ENCODE data around the gene RPS6KA6. TPM values are rescaled to one million over a fixed set of nuclear protein-coding genes. Genes with fewer than 3 reads are reported as not detected.

The RPS6KA6 gene
- total and polyA plus RNA-seq, 2 experiments from 2014 or later: 3.6 to 14.0 TPM

- H3K4me2 ChIP-seq: peak overlapping the region; percentile 81
- Mint-ChIP-seq H3K27me3 (ENCODE audit: insufficient read depth, low read depth, poor library complexity) (peaks cover 3% of the 10 kb centered on the region), H3K9me3 (no peaks in the 10 kb centered on the region), H3K27ac (peak overlapping the region; percentile 50; the same call in 1 of the 2 replicates), H3K4me3 (peak overlapping the region; percentile 93), H3K36me3 (ENCODE audit: low read depth) (no peaks in the 10 kb centered on the region), H3K4me1 (peaks cover 33% of the 10 kb centered on the region)
- H3K4me3 ChIP-seq: peak overlapping the region; percentile 65
- DNase-seq (ENCODE audit: low spot score) (peak; percentile 44), ATAC-seq (peak; percentile 35)
- peaks cover 9% of the 10 kb centered on the region; the same call in 1 of the 2 replicates for H3K4me1 ChIP-seq (ENCODE audit: insufficient read depth)
- no peaks in the 10 kb centered on the region for H3K36me3 ChIP-seq (ENCODE audit: insufficient read depth)
- H4K20me1 ChIP-seq (replicated peaks; ENCODE audit: insufficient read depth): no peaks in the 10 kb centered on the region
- H3K27me3 ChIP-seq (ENCODE audit: insufficient read depth): no peaks in the 10 kb centered on the region
- H3K79me2 ChIP-seq (replicated peaks; ENCODE audit: insufficient read depth): peaks cover 31% of the 10 kb centered on the region
- no peak for TF ChIP-seq EZH2 (IDR thresholded peaks at IDR 0.05; ENCODE audit: low read depth, unreplicated experiment)
- TF ChIP-seq CREB1 (CRISPR knock-in tag; IDR thresholded peaks at IDR 0.05; ENCODE audit: low read depth): no peak
- TF ChIP-seq NANOG (IDR thresholded peaks at IDR 0.05; ENCODE audit: borderline replicate concordance): no peak
- no peaks in the 10 kb centered on the region for H3K9me2 ChIP-seq (ENCODE audit: insufficient read depth)
- H3K27ac ChIP-seq (ENCODE audit: low read depth): 0 out of 2 replicates have a peak overlapping the region, but pooled peaks have one; percentile 19
- peak overlapping the region; percentile 78 for H2AFZ ChIP-seq
- H3F3A ChIP-seq (replicated peaks; ENCODE audit: low read depth): no peaks in the 10 kb centered on the region
Observed at GRCh38 chrX:84186603-84187532, 1.1 kb downstream of the RPS6KA6 start.

DNA sequence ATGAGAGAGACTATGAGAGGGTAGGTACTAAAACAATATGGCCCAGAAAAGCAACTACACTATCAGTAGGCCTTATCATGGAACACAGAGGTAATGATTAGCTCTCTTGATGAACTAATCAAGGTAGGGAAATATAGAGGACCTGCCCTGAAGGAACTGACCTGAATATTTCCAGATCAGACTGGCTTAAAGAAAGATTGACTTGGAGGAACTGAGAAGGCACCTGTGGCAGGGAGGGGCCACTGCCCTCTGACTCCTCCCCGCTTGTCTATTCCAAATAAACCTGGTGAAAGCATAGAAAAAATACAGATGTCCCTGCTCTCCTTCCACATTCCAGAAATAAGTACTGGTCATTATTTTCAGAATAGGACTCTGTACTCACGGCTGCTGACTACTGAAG, 5.5 kb downstream of the RPS6KA6 start:
- Histone ChIP-seq H3K4me1 (ENCODE audit: insufficient read depth) (peaks cover 9% of the 10 kb centered on the region; the same call in 1 of the 2 replicates), H4K20me1 (replicated peaks; ENCODE audit: insufficient read depth) (no peaks in the 10 kb centered on the region), H3F3A (replicated peaks; ENCODE audit: low read depth) (no peaks in the 10 kb centered on the region), H3K27me3 (ENCODE audit: insufficient read depth) (no peaks in the 10 kb centered on the region), H3K4me3 (no peak overlapping the region), H3K9me2 (ENCODE audit: insufficient read depth) (no peaks in the 10 kb centered on the region), H2AFZ (no peak overlapping the region), H3K36me3 (ENCODE audit: insufficient read depth) (no peaks in the 10 kb centered on the region), H3K4me2 (no peak overlapping the region), H3K79me2 (replicated peaks; ENCODE audit: insufficient read depth) (peaks cover 48% of the 10 kb centered on the region), H3K27ac (ENCODE audit: low read depth) (no peak overlapping the region)
- H3K27ac Mint-ChIP-seq: no peak overlapping the region; the same call in 1 of the 2 replicates
- DNase-seq (ENCODE audit: low spot score) (no peak), ATAC-seq (no peak)
- H3K4me3 Mint-ChIP-seq: no peak overlapping the region
- H3K36me3 Mint-ChIP-seq (ENCODE audit: low read depth): no peaks in the 10 kb centered on the region
- no peaks in the 10 kb centered on the region for H3K27me3 Mint-ChIP-seq (ENCODE audit: insufficient read depth, low read depth, poor library complexity)
- peaks cover 30% of the 10 kb centered on the region for H3K4me1 Mint-ChIP-seq
- no peaks in the 10 kb centered on the region for H3K9me3 Mint-ChIP-seq
- TF ChIP-seq, protein P1, sequence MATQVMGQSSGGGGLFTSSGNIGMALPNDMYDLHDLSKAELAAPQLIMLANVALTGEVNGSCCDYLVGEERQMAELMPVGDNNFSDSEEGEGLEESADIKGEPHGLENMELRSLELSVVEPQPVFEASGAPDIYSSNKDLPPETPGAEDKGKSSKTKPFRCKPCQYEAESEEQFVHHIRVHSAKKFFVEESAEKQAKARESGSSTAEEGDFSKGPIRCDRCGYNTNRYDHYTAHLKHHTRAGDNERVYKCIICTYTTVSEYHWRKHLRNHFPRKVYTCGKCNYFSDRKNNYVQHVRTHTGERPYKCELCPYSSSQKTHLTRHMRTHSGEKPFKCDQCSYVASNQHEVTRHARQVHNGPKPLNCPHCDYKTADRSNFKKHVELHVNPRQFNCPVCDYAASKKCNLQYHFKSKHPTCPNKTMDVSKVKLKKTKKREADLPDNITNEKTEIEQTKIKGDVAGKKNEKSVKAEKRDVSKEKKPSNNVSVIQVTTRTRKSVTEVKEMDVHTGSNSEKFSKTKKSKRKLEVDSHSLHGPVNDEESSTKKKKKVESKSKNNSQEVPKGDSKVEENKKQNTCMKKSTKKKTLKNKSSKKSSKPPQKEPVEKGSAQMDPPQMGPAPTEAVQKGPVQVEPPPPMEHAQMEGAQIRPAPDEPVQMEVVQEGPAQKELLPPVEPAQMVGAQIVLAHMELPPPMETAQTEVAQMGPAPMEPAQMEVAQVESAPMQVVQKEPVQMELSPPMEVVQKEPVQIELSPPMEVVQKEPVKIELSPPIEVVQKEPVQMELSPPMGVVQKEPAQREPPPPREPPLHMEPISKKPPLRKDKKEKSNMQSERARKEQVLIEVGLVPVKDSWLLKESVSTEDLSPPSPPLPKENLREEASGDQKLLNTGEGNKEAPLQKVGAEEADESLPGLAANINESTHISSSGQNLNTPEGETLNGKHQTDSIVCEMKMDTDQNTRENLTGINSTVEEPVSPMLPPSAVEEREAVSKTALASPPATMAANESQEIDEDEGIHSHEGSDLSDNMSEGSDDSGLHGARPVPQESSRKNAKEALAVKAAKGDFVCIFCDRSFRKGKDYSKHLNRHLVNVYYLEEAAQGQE (IDR thresholded peaks at IDR 0.05; ENCODE audit: unreplicated experiment): no peak
- no peak for TF ChIP-seq CREB1 (CRISPR knock-in tag; IDR thresholded peaks at IDR 0.05; ENCODE audit: low read depth)
- TF ChIP-seq ZNF114 (CRISPR knock-in tag; IDR thresholded peaks at IDR 0.05): no peak
- no peak for TF ChIP-seq EZH2phosphoT487 (IDR thresholded peaks at IDR 0.05; ENCODE audit: unreplicated experiment)
- no peak for TF ChIP-seq POLR2AphosphoS5 (IDR thresholded peaks at IDR 0.05; ENCODE audit: low read depth)
- TF ChIP-seq JUNB (IDR thresholded peaks at IDR 0.05; ENCODE audit: unreplicated experiment): no peak
- TF ChIP-seq EZH2 (IDR thresholded peaks at IDR 0.05; ENCODE audit: low read depth, unreplicated experiment): no peak
- TF ChIP-seq, protein P2, sequence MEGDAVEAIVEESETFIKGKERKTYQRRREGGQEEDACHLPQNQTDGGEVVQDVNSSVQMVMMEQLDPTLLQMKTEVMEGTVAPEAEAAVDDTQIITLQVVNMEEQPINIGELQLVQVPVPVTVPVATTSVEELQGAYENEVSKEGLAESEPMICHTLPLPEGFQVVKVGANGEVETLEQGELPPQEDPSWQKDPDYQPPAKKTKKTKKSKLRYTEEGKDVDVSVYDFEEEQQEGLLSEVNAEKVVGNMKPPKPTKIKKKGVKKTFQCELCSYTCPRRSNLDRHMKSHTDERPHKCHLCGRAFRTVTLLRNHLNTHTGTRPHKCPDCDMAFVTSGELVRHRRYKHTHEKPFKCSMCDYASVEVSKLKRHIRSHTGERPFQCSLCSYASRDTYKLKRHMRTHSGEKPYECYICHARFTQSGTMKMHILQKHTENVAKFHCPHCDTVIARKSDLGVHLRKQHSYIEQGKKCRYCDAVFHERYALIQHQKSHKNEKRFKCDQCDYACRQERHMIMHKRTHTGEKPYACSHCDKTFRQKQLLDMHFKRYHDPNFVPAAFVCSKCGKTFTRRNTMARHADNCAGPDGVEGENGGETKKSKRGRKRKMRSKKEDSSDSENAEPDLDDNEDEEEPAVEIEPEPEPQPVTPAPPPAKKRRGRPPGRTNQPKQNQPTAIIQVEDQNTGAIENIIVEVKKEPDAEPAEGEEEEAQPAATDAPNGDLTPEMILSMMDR (conservative IDR thresholded peaks at IDR 0.05; ENCODE audit: low read depth in 2 of 2): no peak
- TF ChIP-seq NANOG (IDR thresholded peaks at IDR 0.05; ENCODE audit: borderline replicate concordance): no peak
- TF ChIP-seq ZNF331 (CRISPR knock-in tag; IDR thresholded peaks at IDR 0.05; ENCODE audit: low read depth): no peak
- no peak for TF ChIP-seq ETS1 (IDR thresholded peaks at IDR 0.05)
- TF ChIP-seq STAT1 (IDR thresholded peaks at IDR 0.05; ENCODE audit: unreplicated experiment): no peak
